SU-DHL-6 (cell line): ENCODE data around the gene P3H4.

ENCODE experiments used
- H2AFZ ChIP-seq: fragments of 200-600 bp; sonication (generic); 2 replicates; pipeline ENCODE4 v1.6.1; 2014; ENCODE audit warnings: low read depth, mild to moderate bottlenecking, moderate library complexity, mixed read lengths, antibody characterized with exemption, low read length; ENCODE audit not compliant: severe bottlenecking
- H3F3A ChIP-seq: fragments of 200-600 bp; shearing (Covaris generic); 2 replicates; pipeline ENCODE4 v1.6.0; 2016; ENCODE audit warnings: antibody characterized with exemption, mild to moderate bottlenecking; ENCODE audit not compliant: insufficient read depth
- H3K27ac ChIP-seq: fragments of 200-600 bp; sonication (generic); 2 replicates; pipeline ENCODE4 v1.5.1; 2016; ENCODE audit warnings: low read depth, mild to moderate bottlenecking, low read length, moderate library complexity, mixed read lengths
- H3K27me3 ChIP-seq: fragments of 200-600 bp; sonication (generic), shearing (Covaris generic); 2 replicates; pipeline ENCODE4 v1.6.0; 2014; ENCODE audit warnings: mild to moderate bottlenecking, low read length
- H3K36me3 ChIP-seq: fragments of 200-600 bp; sonication (generic); 2 replicates; pipeline ENCODE4 v1.6.1; 2014; ENCODE audit warnings: mild to moderate bottlenecking, low read length, mixed read lengths
- H3K4me2 ChIP-seq: fragments of 300-600, 200-600 bp; shearing (Covaris generic), sonication (generic); 2 replicates; pipeline ENCODE4 v1.6.0; 2014; ENCODE audit warnings: low read length, low read depth, mild to moderate bottlenecking; ENCODE audit not compliant: poor library complexity, severe bottlenecking
- H3K4me3 ChIP-seq: fragments of 200-600 bp; sonication (generic); 2 replicates; pipeline ENCODE4 v1.5.1; 2014; ENCODE audit warnings: antibody characterized with exemption, low read length, mild to moderate bottlenecking, mixed read lengths; ENCODE audit not compliant: insufficient read depth, poor library complexity, severe bottlenecking
- H3K79me2 ChIP-seq: fragments of 200-600 bp; sonication (generic); 2 replicates; pipeline ENCODE4 v1.6.1; 2014; ENCODE audit warnings: mild to moderate bottlenecking, low read length, moderate library complexity; ENCODE audit not compliant: insufficient read depth
- H3K9ac ChIP-seq: fragments of 200-600 bp; sonication (generic); 2 replicates; pipeline ENCODE4 v1.7.0; 2014; ENCODE audit warnings: mild to moderate bottlenecking, low read length
- H3K9me2 ChIP-seq: fragments of 200-600 bp; sonication (generic); replicated peaks from 2 replicates; pipeline ENCODE4 v1.6.1; 2014; ENCODE audit warnings: low read length; ENCODE audit not compliant: insufficient read depth
- H3K9me3 ChIP-seq: fragments of 200-600 bp; sonication (generic); 2 replicates; pipeline ENCODE4 v1.6.1; 2014; ENCODE audit warnings: low read length, mixed read lengths; ENCODE audit not compliant: insufficient read depth
- H4K20me1 ChIP-seq: fragments of 200-600 bp; sonication (generic); 2 replicates; pipeline ENCODE4 v1.6.1; 2014; ENCODE audit warnings: low read depth, mild to moderate bottlenecking, antibody characterized with exemption, low read length, moderate library complexity, mixed read lengths
- EZH2phosphoT487 ChIP-seq: fragments of 200-600 bp; sonication (generic), shearing (Covaris generic); conservative IDR thresholded peaks from 2 replicates; pipeline ENCODE4 v1.6.1; 2018; ENCODE audit warnings: mild to moderate bottlenecking, antibody characterized with exemption, low read length, moderate library complexity, mixed read lengths
- TF ChIP-seq, protein P1 (sequence below): fragments of 200-600 bp; sonication (generic); IDR thresholded peaks from one replicate; pipeline ENCODE4 v1.5.1; 2017; ENCODE audit warnings: antibody characterized with exemption, mild to moderate bottlenecking, low read length, moderate library complexity; ENCODE audit not compliant: insufficient read depth, poor library complexity, severe bottlenecking

P3H4 gene

DNA sequence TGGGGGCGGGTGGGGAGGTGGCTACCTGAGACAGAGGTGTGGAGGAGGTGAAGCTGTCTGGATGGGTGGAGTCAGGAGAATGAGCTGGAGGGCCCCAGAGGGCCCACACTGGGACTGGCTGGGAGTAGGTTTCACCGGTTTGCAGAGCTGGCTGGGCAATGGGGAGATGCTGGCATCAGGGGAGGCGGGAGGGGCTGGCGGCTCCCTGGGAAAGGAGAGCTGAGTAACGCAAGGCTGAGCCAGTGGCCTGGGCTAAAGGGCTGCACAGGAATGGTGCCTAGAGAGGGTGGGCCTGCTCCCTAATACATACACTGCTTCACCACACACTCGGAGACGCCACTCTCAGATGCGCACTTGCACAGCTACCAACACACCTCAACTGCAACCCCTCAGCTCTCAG lies 12.4 kb downstream of the P3H4 start:
- Histone ChIP-seq H3K9me3 (no peaks in the 10 kb centered on the region), H3K4me3 (no peak overlapping the region), H3K79me2 (no peaks in the 10 kb centered on the region), H3K9ac (no peak overlapping the region), H4K20me1 (no peaks in the 10 kb centered on the region), H2AFZ (no peak overlapping the region), H3K9me2 (no peaks in the 10 kb centered on the region), H3K4me2 (no peak overlapping the region), H3K27ac (no peak overlapping the region), H3F3A (no peaks in the 10 kb centered on the region), H3K36me3 (no peaks in the 10 kb centered on the region), H3K27me3 (no peaks in the 10 kb centered on the region)
- TF ChIP-seq EZH2phosphoT487, result no peak
- TF ChIP-seq, protein P1, sequence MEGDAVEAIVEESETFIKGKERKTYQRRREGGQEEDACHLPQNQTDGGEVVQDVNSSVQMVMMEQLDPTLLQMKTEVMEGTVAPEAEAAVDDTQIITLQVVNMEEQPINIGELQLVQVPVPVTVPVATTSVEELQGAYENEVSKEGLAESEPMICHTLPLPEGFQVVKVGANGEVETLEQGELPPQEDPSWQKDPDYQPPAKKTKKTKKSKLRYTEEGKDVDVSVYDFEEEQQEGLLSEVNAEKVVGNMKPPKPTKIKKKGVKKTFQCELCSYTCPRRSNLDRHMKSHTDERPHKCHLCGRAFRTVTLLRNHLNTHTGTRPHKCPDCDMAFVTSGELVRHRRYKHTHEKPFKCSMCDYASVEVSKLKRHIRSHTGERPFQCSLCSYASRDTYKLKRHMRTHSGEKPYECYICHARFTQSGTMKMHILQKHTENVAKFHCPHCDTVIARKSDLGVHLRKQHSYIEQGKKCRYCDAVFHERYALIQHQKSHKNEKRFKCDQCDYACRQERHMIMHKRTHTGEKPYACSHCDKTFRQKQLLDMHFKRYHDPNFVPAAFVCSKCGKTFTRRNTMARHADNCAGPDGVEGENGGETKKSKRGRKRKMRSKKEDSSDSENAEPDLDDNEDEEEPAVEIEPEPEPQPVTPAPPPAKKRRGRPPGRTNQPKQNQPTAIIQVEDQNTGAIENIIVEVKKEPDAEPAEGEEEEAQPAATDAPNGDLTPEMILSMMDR, result no peak

- Histone ChIP-seq H3K9me3 (no peaks in the 10 kb centered on the region), H3K36me3 (no peaks in the 10 kb centered on the region), H3K27ac (no peak overlapping the region), H3K79me2 (no peaks in the 10 kb centered on the region), H3K4me2 (no peak overlapping the region), H3K9ac (no peak overlapping the region), H3K9me2 (no peaks in the 10 kb centered on the region), H2AFZ (no peak overlapping the region), H4K20me1 (no peaks in the 10 kb centered on the region), H3F3A (no peaks in the 10 kb centered on the region), H3K27me3 (no peaks in the 10 kb centered on the region), H3K4me3 (no peak overlapping the region)
- TF ChIP-seq, protein P1, result no peak
- no peak for TF ChIP-seq EZH2phosphoT487
Observed at GRCh38 chr17:41797377-41797776, 14.4 kb downstream of the P3H4 start.

DNA sequence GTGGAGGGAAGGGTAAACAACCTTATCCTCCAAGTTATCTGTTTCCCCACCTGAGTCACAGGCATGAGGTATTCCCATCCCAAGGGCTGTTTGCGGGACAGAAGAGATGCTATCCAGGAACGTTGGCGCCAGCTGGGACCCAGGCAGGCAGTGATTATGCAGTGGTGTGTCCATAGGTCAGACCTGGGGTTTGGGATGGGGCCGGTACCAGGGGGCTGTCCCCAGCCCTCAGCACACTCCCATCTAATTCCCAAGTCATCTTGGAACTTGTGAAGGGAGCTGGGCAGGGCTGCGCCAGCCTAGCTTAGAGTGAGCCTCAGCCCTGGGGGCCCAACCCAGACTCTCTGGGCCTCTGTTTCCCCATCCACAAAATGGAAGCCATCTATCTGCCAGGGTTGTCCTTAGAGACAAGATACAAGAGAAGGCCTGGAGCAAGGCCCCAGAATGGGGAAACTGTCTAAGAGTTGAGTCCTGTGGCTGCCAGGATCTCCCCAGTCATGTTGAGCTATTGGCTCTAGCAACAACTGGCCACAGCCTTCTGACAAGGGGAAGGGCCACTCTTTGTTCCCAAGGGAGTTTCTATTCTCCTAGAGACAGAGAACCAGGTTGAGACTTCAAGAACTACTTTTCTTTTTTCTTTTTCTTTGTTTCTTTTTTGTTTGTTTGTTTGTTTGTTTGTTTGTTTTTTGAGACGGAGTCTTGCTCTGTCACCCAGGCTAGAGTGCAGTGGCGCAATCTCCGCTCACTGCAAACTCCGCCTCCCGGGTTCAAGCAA lies 15.4 kb downstream of the P3H4 start:
- Histone ChIP-seq H3K9ac (no peak overlapping the region), H3K4me3 (no peak overlapping the region), H3K9me2 (no peaks in the 10 kb centered on the region), H3K36me3 (no peaks in the 10 kb centered on the region), H4K20me1 (no peaks in the 10 kb centered on the region), H3K79me2 (no peaks in the 10 kb centered on the region), H2AFZ (no peak overlapping the region), H3K27ac (no peak overlapping the region), H3K27me3 (no peaks in the 10 kb centered on the region), H3K9me3 (no peaks in the 10 kb centered on the region), H3K4me2 (no peak overlapping the region), H3F3A (no peaks in the 10 kb centered on the region)
- TF ChIP-seq, protein P1, result no peak
- no peak for TF ChIP-seq EZH2phosphoT487
